K562 (cell line): ENCODE data around the gene SYT10. TPM values are rescaled to one million over a fixed set of nuclear protein-coding genes. Genes with fewer than 3 reads are reported as not detected.

Source experiments
- ATAC-seq: fragments of 200-7000 bp; cut with Tn5 transposase; 3 replicates; pipeline ENCODE4 v1.9.1; 2020; ENCODE audit warnings: moderate library complexity
- BruUV-seq: library from RNA; stranded (reverse); fragments of 400-500 nt; replicated peaks from 2 replicates; lab custom pipeline; 2021; lab: Mats Ljungman, UMichigan
- CTCF ChIA-PET: fragments of 300-600 bp; formaldehyde crosslinking; extraction: SDS; loops from one replicate; lab custom pipeline; 2021; ENCODE audit warnings: low intra/inter-chr PET ratio; lab: Yijun Ruan, JAX
- POLR2A ChIA-PET: fragments of 300-600, 350-650 bp; sonication (Branson Sonifier 250); formaldehyde crosslinking; extraction: SDS; loops from one replicate; lab custom pipeline; 2021; ENCODE audit warnings: antibody characterized with exemption, inconsistent platforms; lab: Yijun Ruan, JAX
- DNase-seq, 4 experiments: peaks; one replicate each; pipeline versions ENCODE4 v3.0.0 to v3.0.0-alpha.2; 2011 to 2018; ENCODE audit warnings: low spot score in 3 of 4, mixed read lengths in 3 of 4; ENCODE audit errors: extremely low read depth in 1 of 4
- FAIRE-seq: peaks from 2 replicates; lab custom pipeline; 2011; peaks lifted over from hg19 to GRCh38; lab: Jason Lieb, UNC
- H2AFZ ChIP-seq: 2 replicates; pipeline ENCODE4 v1.6.0; 2011; ENCODE audit warnings: low read depth, low read length, control low read depth, inconsistent platforms
- H3K27ac ChIP-seq: fragments of 200-600 bp; 3 replicates; pipeline ENCODE4 v1.8.0; 2011; ENCODE audit warnings: low read depth, mild to moderate bottlenecking, control low read depth, inconsistent platforms, low read length, moderate library complexity, mixed read lengths; ENCODE audit errors: extremely low read depth
- H3K27me3 ChIP-seq, 2 experiments: fragments of 300-600 bp in 1 of 2; 2 replicates in 1 of 2; 3 replicates in 1 of 2; pipeline versions ENCODE4 v1.6.0 to v1.8.0; 2011; ENCODE audit warnings: inconsistent platforms in 2 of 2, low read length in 2 of 2, mild to moderate bottlenecking in 1 of 2, mixed read lengths in 1 of 2, moderate library complexity in 1 of 2; ENCODE audit not compliant: control insufficient read depth in 2 of 2, insufficient read depth in 2 of 2
- H3K36me3 ChIP-seq: fragments of 300-600 bp; 3 replicates; pipeline ENCODE4 v1.8.0; 2011; ENCODE audit warnings: mild to moderate bottlenecking, low read length, inconsistent platforms; ENCODE audit not compliant: control insufficient read depth, insufficient read depth
- H3K4me1 ChIP-seq, 2 experiments: fragments of 200-600 bp in 1 of 2; replicated peaks in 1 of 2; 2 replicates in 1 of 2; 3 replicates in 1 of 2; pipeline versions ENCODE4 v1.5.1 to v1.8.0; 2011; ENCODE audit warnings: inconsistent platforms in 2 of 2, low read length in 2 of 2, mild to moderate bottlenecking in 1 of 2, mixed read lengths in 1 of 2, moderate library complexity in 1 of 2; ENCODE audit not compliant: control insufficient read depth in 2 of 2, insufficient read depth in 2 of 2
- H3K4me2 ChIP-seq: 2 replicates; pipeline ENCODE4 v1.6.1; 2011; ENCODE audit warnings: low read length, control low read depth, inconsistent platforms, mixed read lengths; ENCODE audit not compliant: insufficient read depth
- H3K4me3 ChIP-seq: fragments of 200-600 bp; sonication (generic), shearing (Covaris generic); 2 replicates; pipeline ENCODE4 v1.5.1; 2016; ENCODE audit warnings: control low read depth, inconsistent platforms
- H3K79me2 ChIP-seq: fragments of 200-600 bp; 3 replicates; pipeline ENCODE4 v1.8.0; 2011; ENCODE audit warnings: low read length, inconsistent platforms; ENCODE audit not compliant: control insufficient read depth, insufficient read depth
- H3K9ac ChIP-seq, 2 experiments: 2 replicates each; pipeline versions ENCODE4 v1.6.0 to v1.6.1; 2011; ENCODE audit warnings: low read depth in 2 of 2, low read length in 2 of 2, control low read depth in 1 of 2, inconsistent platforms in 1 of 2, mild to moderate bottlenecking in 1 of 2, mixed read lengths in 1 of 2; ENCODE audit not compliant: insufficient read depth in 1 of 2
- H3K9me1 ChIP-seq: one replicate; pipeline ENCODE4 v1.6.0; 2011; ENCODE audit warnings: inconsistent platforms, mild to moderate bottlenecking, low read length, moderate library complexity; ENCODE audit not compliant: control insufficient read depth, insufficient read depth
- H3K9me3 ChIP-seq: replicated peaks from 2 replicates; pipeline ENCODE4 v1.5.1; 2011; ENCODE audit warnings: low read depth, low read length, inconsistent platforms; ENCODE audit not compliant: control insufficient read depth, insufficient read depth
- H4K20me1 ChIP-seq: replicated peaks from 2 replicates; pipeline ENCODE4 v1.6.1; 2011; ENCODE audit warnings: low read length, inconsistent platforms, mixed read lengths; ENCODE audit not compliant: control insufficient read depth, insufficient read depth
- C11orf30 ChIP-seq: fragments of 450-650 bp; IDR thresholded peaks from 2 replicates; pipeline ENCODE4 v1.6.1; 2016; ENCODE audit warnings: low read depth, mild to moderate bottlenecking
- ELF1 ChIP-seq: fragments of 200-800 bp; sonication (Bioruptor generic); IDR thresholded peaks from 2 replicates; pipeline ENCODE4 v1.6.1; 2016; ENCODE audit warnings: missing genetic modification characterization, missing compliant biosample characterization
- MTF1 ChIP-seq: fragments of 250-450 bp; sonication (Bioruptor Pico); IDR thresholded peaks from 2 replicates; pipeline ENCODE4 v1.9.0; 2021; ENCODE audit warnings: moderate library complexity, mild to moderate bottlenecking, inconsistent platforms, borderline replicate concordance
- RBM14 ChIP-seq: fragments of 200-400 bp; formaldehyde crosslinking; IDR thresholded peaks from 2 replicates; pipeline ENCODE4 v1.6.1; 2018; ENCODE audit warnings: low read depth, mild to moderate bottlenecking, low read length, moderate library complexity, borderline replicate concordance; ENCODE audit not compliant: insufficient read depth
- SREBF2 ChIP-seq: sonication (generic); formaldehyde crosslinking; IDR thresholded peaks from 2 replicates; pipeline ENCODE4 v1.4.0; 2020; ENCODE audit warnings: mild to moderate bottlenecking, missing genetic modification reagents
- USF2 ChIP-seq: sonication (generic); formaldehyde crosslinking; IDR thresholded peaks from 2 replicates; pipeline ENCODE4 v1.5.0; 2020; ENCODE audit warnings: missing genetic modification reagents
- ZNF316 ChIP-seq: fragments of 450-650 bp; IDR thresholded peaks from 2 replicates; pipeline ENCODE4 v1.6.1; 2016
- WGBS: fragments of 100-300 bp; shearing (Covaris generic); methylation state at CpG from one replicate; pipeline ENCODE4 v1.1.6; 2016; ENCODE audit warnings: low coverage, mixed read lengths; ENCODE audit not compliant: insufficient coverage; ENCODE audit errors: missing lambda C conversion rate; 5-methylcytosine and 5-hydroxymethylcytosine counted together
- in situ Hi-C: fragments of 300-500 bp; cut with MboI; formaldehyde crosslinking; loops from 4 replicates; pipeline ENCODE4 v1.15.0; 2018; ENCODE audit warnings: inconsistent platforms, mixed read lengths
- intact Hi-C: fragments of 100-400 bp; cut with micrococcal nuclease; formaldehyde crosslinking; loops from 2 replicates; pipeline ENCODE4 v1.14.2; 2022
- polyA plus RNA-seq, 8 experiments: library from polyadenylated mRNA; depleted of rRNA in 4 of 8; stranded (reverse) in 5 of 8; unstranded in 3 of 8; fragments of >200 nt; fragmentation: Nextera tagmentation in 2 of 8; fragmentation: Illumina TruSeq in 1 of 8; extraction: Ambion mirVana in 2 of 8; extraction: Trizol in 1 of 8; gene quantifications; 2 replicates each; pipeline versions ENCODE4 v1.2.1 to v1.2.3, GENCODE V29; 2011 to 2014; ENCODE audit warnings: inconsistent platforms in 1 of 8, missing spikeins in 1 of 8
- total RNA-seq, 7 experiments: library from RNA; depleted of rRNA in 6 of 7; stranded (reverse); fragments of >200 nt in 6 of 7; fragmentation: Illumina TruSeq in 2 of 7; extraction: Trizol in 2 of 7; gene quantifications; 2 replicates each; pipeline versions ENCODE4 v1.2.1 to v1.2.3, GENCODE V29; 2011 to 2021; ENCODE audit warnings: low replicate concordance in 1 of 7

Gene SYT10
- total and polyA plus RNA-seq, 9 of the 15 experiments (the other 6 are each of a cell fraction or from before 2014, with no cell fraction given): 0.27 to 6.2 (median 2.5) TPM

DNA sequence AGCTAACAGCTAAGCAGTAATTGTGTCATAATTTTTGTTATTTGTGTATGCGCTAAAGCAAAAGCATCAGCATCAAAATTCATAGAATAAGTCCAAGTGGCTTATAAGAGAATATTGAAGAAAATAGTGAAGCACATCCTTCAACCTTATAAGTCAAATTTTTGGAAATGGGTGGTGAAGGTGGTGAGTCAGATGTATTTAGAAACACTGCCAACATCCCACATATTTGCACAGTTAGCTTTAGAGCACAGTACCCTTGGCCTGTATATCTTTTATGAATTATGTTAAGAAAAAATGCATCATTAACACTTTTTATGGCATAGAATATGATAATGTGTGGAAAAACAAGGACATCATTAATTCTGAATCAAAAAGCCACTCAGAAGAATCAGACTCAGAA, 8.0 kb downstream of the SYT10 start:
- no peak overlapping the region for H3K4me2 ChIP-seq
- H3K9me1 ChIP-seq: no peaks in the 10 kb centered on the region
- DNase-seq (no peak), FAIRE-seq (no peak), ATAC-seq (no peak)
- peaks cover 9% of the 10 kb centered on the region; the same call in 1 of the 3 replicates for H3K36me3 ChIP-seq
- CTCF ChIA-PET: no interaction called here
- peaks cover 8% of the 10 kb centered on the region for H3K79me2 ChIP-seq
- H3K9me3 ChIP-seq: no peaks in the 10 kb centered on the region
- intact Hi-C loops: no loop called here
- POLR2A ChIA-PET: no interaction called here
- H3K9ac ChIP-seq: no peak overlapping the region
- no peak overlapping the region for H2AFZ ChIP-seq
- TF ChIP-seq ZNF316: peak; percentile 20; the same call in 1 of the 2 replicates
- TF ChIP-seq SREBF2 (CRISPR knock-in tag): no peak
- 0 out of 2 replicates have a peak, but pooled peaks have one; percentile 7 for TF ChIP-seq C11orf30
- TF ChIP-seq RBM14: no peak
- TF ChIP-seq ELF1 (tag): no peak
- TF ChIP-seq USF2: no peak
- TF ChIP-seq MTF1: no peak
- no peaks in the 10 kb centered on the region for H4K20me1 ChIP-seq
- H3K4me1 ChIP-seq: no peaks in the 10 kb centered on the region
- no TSS peak for BruUV-seq
- H3K27me3 ChIP-seq: no peaks in the 10 kb centered on the region
- H3K4me3 ChIP-seq: no peak overlapping the region
- in situ Hi-C loops: no loop called here
- H3K27ac ChIP-seq: no peak overlapping the region
- WGBS: 82% methylated on average over 1 of the region's 1 CpG
